Measurements from ENCODE around the gene UBE2V1. TPM values are rescaled to one million over a fixed set of nuclear protein-coding genes. Genes with fewer than 3 reads are reported as not detected.

The UBE2V1 gene
- total and polyA plus RNA-seq, 2 of the 13 experiments (the other 11 are each of a cell fraction or from before 2014, with no cell fraction given) = 81.3 to 132 TPM

DNA sequence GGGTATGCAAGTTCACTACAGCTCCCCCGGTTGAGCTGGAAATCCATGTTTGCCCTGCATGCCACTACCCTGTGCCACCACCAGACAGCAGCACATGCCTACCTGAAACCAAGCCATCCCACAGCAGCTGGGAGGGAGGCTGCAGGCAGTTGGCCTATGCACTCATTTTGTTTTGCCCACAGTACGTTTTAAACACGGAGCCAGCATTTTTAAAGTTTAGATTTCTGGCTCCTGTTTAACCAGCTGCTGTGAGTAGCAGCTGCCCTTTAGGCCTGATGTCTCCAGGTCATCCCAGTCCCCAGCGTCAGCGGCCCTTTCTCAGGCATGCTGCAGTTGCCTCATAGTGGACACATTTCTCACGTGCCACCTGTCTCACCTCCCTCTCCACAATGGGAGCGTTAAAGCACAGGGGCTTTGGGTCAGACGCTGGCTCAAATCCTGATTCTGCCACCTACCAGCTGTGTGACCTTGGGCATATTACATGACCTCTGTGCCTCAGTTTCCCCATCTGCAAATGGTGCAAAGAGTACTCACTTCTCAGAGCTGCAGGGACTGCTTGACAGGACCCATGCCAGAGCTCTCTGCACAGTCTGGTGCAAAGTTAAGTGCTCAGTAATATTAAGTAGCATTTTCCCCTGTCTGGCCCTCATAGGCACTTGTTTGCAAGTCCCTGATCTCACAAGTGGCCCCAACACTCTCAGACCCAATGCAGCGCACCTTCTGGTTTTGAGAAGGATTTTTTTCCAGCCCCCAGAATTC, 8.2 kb upstream of the UBE2V1 start (continued):
- no peak for TF ChIP-seq ZNF431 (CRISPR knock-in tag; IDR thresholded peaks at IDR 0.05; ENCODE audit: borderline replicate concordance, low read depth)
- no peak for TF ChIP-seq DNMT3B (CRISPR knock-in tag; conservative IDR thresholded peaks at IDR 0.05)
- TF ChIP-seq, protein P1, sequence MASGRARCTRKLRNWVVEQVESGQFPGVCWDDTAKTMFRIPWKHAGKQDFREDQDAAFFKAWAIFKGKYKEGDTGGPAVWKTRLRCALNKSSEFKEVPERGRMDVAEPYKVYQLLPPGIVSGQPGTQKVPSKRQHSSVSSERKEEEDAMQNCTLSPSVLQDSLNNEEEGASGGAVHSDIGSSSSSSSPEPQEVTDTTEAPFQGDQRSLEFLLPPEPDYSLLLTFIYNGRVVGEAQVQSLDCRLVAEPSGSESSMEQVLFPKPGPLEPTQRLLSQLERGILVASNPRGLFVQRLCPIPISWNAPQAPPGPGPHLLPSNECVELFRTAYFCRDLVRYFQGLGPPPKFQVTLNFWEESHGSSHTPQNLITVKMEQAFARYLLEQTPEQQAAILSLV (CRISPR knock-in tag; IDR thresholded peaks at IDR 0.05; ENCODE audit: borderline replicate concordance) = no peak; the same call in 1 of the 2 replicates
- peak; percentile 80 for TF ChIP-seq SMAD3 (CRISPR knock-in tag; IDR thresholded peaks at IDR 0.05)
- TF ChIP-seq AHR (CRISPR knock-in tag; IDR thresholded peaks at IDR 0.05) = 0 out of 2 replicates have a peak, but pooled peaks have one; percentile 56
- peak; percentile 69; the same call in 1 of the 2 replicates for TF ChIP-seq NRL (CRISPR knock-in tag; IDR thresholded peaks at IDR 0.05; ENCODE audit: borderline replicate concordance)
- TF ChIP-seq, protein P2, sequence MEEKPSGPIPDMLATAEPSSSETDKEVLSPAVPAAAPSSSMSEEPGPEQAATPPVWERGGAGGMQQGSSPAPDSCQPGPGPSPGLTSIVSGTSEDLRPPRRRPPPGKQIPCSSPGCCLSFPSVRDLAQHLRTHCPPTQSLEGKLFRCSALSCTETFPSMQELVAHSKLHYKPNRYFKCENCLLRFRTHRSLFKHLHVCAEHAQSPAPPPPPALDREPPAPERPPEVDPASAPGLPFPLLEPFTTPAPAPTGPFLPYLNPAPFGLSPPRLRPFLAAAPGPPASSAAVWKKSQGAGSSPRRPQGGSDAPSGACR (CRISPR knock-in tag; IDR thresholded peaks at IDR 0.05) = peak; percentile 96; the same call in 1 of the 2 replicates
- TF ChIP-seq, protein P3, sequence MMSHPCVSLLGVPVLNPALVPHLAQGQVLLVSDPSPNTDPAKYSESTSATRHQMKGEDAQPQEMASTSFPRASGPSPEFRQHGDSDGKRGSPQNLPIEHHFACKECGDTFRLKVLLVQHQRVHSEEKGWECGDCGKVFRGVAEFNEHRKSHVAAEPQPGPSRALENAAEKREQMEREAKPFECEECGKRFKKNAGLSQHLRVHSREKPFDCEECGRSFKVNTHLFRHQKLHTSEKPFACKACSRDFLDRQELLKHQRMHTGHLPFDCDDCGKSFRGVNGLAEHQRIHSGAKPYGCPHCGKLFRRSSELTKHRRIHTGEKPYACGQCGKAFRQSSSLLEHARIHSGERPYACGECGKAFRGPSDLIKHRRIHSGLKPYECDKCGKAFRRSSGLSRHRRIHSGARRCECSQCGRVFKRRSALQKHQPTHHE (CRISPR knock-in tag; IDR thresholded peaks at IDR 0.05; ENCODE audit: borderline replicate concordance) = no peak; the same call in 1 of the 2 replicates
- no peak for TF ChIP-seq ZNF383 (CRISPR knock-in tag; IDR thresholded peaks at IDR 0.05; ENCODE audit: borderline replicate concordance)
- TF ChIP-seq ZNF460 (CRISPR knock-in tag; IDR thresholded peaks at IDR 0.05; ENCODE audit: borderline replicate concordance) = no peak
- TF ChIP-seq HNF4G (IDR thresholded peaks at IDR 0.05; ENCODE audit: borderline replicate concordance, low read depth, low read length) = no peak
- TF ChIP-seq HNF4G (CRISPR knock-in tag; IDR thresholded peaks at IDR 0.05; ENCODE audit: borderline replicate concordance, low read depth) = 0 out of 2 replicates have a peak, but pooled peaks have one; percentile 39
- TF ChIP-seq NFRKB (IDR thresholded peaks at IDR 0.05) = no peak
- peak; percentile 62; the same call in 1 of the 2 replicates for TF ChIP-seq ZNF317 (CRISPR knock-in tag; IDR thresholded peaks at IDR 0.05)
- TF ChIP-seq ZNF326 (CRISPR knock-in tag; IDR thresholded peaks at IDR 0.05; ENCODE audit: borderline replicate concordance) = no peak
- TF ChIP-seq ZNF180 (CRISPR knock-in tag; IDR thresholded peaks at IDR 0.05; ENCODE audit: borderline replicate concordance, low read depth) = no peak
- TF ChIP-seq DNMT1 (CRISPR knock-in tag; IDR thresholded peaks at IDR 0.05) = no peak
- TF ChIP-seq CBX5 (CRISPR knock-in tag; IDR thresholded peaks at IDR 0.05; ENCODE audit: borderline replicate concordance) = 0 out of 2 replicates have a peak, but pooled peaks have one; percentile 24
- TF ChIP-seq GABPB1 (CRISPR knock-in tag; IDR thresholded peaks at IDR 0.05) = peak; percentile 27; the same call in 1 of the 2 replicates
- peak; percentile 43; the same call in 1 of the 2 replicates for TF ChIP-seq RELA (CRISPR knock-in tag; IDR thresholded peaks at IDR 0.05)
- no peak; the same call in 1 of the 2 replicates for TF ChIP-seq ZNF564 (CRISPR knock-in tag; IDR thresholded peaks at IDR 0.05)
- TF ChIP-seq PHF5A (CRISPR knock-in tag; IDR thresholded peaks at IDR 0.05; ENCODE audit: low read depth, unreplicated experiment) = peak; percentile 90
- TF ChIP-seq ZNF230 (CRISPR knock-in tag; IDR thresholded peaks at IDR 0.05) = peak; percentile 56; the same call in 1 of the 2 replicates
- TF ChIP-seq MIER2 (CRISPR knock-in tag; IDR thresholded peaks at IDR 0.05) = peak; percentile 30; the same call in 1 of the 2 replicates
- peak; percentile 86 for TF ChIP-seq HNRNPL (IDR thresholded peaks at IDR 0.05; ENCODE audit: low read depth, low read length)
- peak; percentile 86; the same call in 1 of the 2 replicates for TF ChIP-seq ZNF572 (CRISPR knock-in tag; IDR thresholded peaks at IDR 0.05)
- TF ChIP-seq ZNF331 (CRISPR knock-in tag; IDR thresholded peaks at IDR 0.05) = peak; percentile 64; the same call in 1 of the 2 replicates
